HG02840 (cell line): ENCODE measurements around the gene CARD14.
"Not testable (repeated sequence)": the region's sequence is repeated elsewhere in the genome, so short reads cannot be mapped to it uniquely, and the experiment has no call there.

Source experiments
- ATAC-seq: cut with Tn5 transposase; IDR thresholded peaks from one replicate; pipeline ENCODE4 v1.9.1; 2021; ENCODE audit warnings: mild to moderate bottlenecking, moderate library complexity, moderate number of reproducible peaks; ENCODE audit not compliant: unreplicated experiment, low FRiP score

CARD14 gene

DNA sequence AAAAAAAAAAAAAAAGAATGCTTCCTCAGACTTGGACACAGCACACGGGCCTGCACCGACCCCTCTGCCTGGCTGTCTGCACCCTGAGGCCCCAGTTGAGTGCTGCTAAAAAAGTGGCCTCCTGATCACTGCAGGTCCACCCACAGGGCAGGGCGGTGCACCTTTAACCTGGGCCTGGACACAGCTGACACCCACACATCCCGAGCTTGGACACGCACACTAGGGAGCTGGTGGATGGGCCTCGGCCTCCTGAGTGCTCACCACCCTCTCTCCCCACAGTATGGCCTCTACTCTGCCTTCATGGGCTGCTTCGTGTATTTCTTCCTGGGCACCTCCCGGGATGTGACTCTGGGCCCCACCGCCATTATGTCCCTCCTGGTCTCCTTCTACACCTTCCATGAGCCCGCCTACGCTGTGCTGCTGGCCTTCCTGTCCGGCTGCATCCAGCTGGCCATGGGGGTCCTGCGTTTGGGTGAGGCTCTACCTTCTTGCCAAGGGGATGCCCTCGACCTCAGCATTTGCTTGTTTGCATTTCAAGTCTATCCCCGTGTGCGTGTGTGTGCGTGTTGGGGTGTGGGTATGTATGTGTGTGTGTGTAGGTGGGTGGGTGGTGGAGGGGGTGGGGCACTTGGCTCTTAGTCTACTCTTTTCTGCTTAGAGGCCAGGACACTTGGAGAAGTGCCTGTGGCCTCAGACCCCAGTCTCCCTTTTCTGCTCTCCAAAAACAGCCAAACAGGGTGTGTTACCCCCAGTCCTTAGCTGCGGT lies 52.7 kb downstream of the CARD14 start:
- ATAC-seq, result no peak

DNA sequence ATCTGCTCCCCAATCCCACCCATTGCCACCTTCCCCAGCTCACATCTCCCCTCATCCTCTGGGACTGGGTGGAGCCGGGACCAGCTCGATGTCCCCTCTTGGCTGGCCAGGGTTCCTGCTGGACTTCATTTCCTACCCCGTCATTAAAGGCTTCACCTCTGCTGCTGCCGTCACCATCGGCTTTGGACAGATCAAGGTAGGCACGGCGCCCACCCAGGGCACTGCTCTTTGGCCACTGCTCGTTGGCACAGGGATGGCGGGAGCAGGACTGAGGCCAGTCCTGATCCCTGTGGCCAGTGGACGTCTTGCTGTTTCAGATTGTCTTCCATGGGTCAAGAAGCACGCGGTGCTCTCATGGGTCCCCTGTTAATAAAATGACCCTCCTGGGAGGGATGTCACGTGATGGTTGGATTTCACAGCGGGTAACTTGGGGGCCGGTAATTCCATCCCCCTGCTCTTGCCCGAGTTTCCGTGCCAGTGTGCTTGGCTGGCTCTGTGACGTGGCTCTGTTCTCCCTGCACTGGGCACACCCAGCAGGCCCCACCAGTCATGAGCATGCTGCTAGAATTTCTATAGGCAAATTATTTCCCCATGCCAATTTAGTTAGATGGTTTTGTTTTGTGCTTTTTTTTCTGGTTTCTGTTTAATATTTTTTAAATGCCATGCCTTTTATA lies 53.4 kb downstream of the CARD14 start:
- no peak for ATAC-seq

DNA sequence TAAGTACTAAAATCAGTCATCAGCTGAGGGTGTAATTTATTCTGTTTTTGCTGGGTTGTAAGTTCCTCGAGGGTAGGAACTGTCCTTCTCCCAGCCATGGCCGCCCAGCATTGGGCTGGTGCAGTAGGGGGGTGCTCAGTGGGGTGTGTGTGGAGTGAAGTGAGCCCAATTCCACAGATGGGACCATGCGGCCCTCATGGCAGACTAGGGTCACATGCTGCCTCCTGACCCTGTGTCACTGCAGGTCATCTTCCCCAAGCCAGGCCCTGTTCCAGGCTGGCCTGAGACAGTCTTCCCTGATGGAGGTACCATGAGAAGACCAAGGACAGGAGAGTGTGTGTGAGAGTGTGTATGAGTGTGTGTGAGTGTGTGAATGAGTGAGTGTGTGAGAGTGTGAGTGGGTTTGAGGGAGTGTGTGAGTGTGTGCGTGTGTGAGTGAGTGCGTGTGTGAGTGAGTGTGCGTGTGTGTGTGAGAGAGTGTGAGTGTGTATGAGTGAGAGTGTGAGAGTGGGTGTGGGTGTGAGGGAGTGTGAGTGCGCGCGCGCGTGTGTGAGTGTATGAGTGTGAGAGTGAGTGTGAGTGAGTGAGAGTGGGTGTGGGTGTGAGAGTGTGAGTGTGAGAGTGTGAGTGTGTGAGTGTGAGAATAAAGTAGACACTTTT lies 54.1 kb downstream of the CARD14 start:
- ATAC-seq, result no peak

DNA sequence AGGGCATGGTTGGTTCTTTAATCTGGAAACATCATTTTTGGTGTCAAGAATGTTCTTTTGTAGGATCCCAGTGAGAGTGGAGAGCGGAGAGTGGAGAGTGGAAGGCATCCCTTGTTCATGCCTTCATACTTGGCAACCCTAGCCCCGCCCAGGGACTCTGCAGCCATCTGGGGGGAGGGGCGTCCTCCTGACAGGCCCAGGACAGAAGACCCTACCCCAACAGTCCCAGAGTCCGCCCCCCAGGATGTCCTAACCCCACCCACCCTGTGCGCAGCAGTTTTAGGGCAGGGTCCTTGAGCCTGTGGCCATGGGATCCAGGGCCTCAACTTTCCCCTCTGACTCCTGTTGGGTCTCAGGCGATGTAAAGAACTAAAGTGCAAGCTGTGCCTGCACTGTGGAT lies 54.9 kb downstream of the CARD14 start:
- no peak for ATAC-seq

DNA sequence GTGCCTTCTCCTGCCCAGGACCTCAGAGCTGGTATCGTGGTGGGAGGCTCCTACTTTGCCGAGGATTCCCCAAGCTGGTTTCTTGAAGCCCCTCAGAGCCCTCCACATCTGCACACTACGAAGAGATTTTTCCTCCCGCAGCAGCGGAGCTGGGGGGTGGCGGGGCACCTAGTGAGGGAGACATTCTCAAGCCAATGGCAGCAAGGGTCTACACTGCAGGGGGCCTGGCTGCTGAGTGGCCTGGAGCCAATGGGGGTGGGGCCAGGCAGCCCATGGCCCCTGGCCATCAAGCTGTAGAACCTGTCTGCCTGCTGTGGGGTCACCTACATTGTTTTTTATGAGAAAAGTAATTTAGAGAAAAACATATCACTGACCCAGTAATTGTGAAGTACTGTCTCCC lies 55.4 kb downstream of the CARD14 start:
- no peak for ATAC-seq

DNA sequence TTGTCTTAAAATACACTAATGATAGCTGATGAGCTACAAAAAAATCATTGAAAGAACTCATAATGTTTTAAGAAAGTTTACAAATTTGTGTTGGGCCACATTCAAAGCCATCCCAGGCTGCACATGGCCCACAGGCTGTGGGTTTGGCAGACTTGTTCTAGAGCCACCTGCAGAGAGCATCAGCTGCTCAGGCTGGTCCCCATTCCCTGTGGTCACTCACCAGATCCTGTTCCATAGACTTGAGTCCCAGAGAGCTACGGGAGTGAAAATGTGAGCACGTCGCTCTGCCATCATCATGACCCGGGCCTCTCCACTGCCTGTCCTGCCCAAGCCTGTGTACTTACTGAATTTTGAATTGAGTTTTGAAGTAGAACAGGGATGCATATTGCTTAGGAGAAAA lies 57.3 kb downstream of the CARD14 start:
- no peak for ATAC-seq

DNA sequence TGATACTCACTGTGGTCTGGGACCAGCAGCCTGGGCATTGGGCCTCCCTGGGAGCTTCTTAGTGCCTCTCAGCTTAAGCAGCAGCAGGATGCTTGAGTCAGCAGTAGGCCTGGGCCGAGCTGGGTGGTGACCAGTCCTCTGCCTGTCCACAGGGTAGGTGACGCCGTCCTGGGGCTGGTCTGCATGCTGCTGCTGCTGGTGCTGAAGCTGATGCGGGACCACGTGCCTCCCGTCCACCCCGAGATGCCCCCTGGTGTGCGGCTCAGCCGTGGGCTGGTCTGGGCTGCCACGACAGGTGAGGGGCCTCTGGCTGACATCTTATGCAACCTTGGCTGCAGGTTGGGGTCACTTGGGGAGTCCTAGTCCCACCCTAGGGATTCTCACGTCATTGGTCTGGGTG lies 57.8 kb downstream of the CARD14 start:
- ATAC-seq, result no peak

DNA sequence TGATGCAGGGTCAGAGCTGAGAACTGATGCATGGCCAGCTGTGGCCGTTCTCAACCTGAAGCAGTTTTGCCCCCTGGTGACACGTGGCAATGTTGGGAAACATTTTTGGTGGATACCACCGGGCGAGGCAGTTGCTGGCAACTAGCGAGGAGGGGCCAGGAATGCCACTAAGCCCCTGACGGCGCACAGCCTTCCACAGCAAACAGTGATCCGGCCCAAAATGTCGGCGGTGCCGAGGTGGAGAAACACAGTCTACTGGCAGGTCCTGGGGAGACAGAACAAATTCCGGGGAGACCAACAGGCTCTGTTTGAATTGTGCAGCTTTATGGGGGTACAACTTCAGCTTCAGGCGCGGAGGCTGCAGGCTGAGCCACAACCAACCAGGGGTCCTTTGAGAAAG lies 58.6 kb downstream of the CARD14 start:
- no peak for ATAC-seq

DNA sequence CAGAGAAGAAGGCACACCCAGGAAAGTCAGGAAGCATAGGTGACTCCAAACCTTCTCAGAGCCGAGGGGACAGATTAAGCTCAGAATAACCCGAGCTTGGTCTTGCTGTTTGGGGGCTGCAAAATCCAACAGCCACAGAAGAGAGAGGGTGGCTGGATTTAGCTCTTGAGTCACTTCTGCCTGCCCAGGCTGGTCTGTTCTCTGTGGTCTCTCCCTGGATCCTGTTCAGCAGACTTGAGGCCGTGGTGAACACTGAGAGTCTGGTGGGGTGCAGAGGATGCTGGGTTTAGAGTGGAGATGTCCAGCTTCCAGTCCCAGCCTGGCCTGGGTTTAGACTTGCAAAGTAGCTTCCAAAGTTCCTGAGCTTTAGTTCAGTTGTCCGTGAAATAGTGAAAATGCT lies 59.2 kb downstream of the CARD14 start:
- ATAC-seq, result no peak

DNA sequence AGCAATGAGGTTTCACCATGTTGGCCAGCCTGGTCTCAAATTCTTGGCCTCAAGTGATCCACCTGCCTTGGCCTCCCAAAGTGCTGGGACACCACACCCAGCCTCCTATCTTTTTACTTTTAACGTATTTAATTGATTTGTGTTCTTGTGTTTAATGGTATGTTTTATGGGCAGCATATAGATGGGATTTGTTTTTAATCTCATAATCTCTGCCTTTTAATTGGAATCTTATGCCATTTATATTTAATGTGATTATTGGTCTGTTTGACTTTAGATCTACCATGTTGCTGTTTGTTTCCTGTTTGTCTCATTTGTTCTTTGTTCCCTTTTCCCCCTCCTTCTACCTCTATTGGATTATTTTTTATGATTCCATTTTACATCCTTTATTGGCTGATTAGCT lies 62.6 kb downstream of the CARD14 start:
- ATAC-seq, result no peak

DNA sequence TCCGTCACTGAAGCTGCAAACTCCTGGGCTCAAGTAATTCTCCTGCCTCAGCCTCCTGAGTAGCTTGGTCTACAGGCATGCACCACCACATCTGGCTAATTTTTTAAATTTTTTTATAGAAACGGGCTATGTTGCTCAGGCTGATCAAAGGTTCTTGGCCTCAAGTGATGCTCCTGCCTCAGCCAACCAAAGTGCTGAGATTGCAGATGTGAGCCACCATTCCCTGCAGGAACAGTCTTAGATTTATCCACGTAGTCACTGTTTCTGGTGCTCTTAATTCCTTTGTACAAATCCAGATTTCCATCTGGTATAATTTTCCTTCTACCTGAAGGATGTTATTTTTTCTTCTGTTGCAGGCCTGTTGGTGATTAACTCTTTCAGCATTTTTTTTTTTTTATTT lies 63.4 kb downstream of the CARD14 start:
- ATAC-seq, result no peak

DNA sequence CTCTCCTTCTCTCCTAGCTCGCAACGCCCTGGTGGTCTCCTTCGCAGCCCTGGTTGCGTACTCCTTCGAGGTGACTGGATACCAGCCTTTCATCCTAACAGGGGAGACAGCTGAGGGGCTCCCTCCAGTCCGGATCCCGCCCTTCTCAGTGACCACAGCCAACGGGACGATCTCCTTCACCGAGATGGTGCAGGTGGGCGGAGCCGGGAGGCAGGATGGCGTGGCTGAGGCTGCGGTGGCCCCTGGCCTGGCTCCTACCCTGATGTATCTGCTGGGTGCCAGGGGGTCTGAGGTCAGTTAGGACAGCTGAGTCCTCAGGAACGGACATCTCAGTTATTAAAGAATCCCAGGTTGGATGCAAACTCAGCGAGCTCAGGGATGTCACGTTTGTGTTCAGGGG lies 67.1 kb downstream of the CARD14 start:
- ATAC-seq, result no peak

DNA sequence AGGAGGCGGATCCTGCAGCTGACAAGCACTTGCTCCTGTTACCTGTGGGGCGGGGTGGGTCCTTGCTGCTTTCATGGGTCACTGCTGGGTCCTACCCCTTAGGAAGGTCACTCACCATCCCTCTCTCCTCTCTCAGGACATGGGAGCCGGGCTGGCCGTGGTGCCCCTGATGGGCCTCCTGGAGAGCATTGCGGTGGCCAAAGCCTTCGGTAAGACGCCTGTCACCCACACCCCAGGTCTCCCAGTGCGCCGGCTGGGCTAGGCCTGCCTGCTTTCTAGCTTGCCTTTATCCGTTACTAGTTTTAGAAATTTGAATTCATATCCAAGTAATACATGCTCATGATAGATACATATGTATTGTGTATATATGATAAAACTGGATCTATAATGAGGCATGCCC lies 67.6 kb downstream of the CARD14 start:
- no peak for ATAC-seq

DNA sequence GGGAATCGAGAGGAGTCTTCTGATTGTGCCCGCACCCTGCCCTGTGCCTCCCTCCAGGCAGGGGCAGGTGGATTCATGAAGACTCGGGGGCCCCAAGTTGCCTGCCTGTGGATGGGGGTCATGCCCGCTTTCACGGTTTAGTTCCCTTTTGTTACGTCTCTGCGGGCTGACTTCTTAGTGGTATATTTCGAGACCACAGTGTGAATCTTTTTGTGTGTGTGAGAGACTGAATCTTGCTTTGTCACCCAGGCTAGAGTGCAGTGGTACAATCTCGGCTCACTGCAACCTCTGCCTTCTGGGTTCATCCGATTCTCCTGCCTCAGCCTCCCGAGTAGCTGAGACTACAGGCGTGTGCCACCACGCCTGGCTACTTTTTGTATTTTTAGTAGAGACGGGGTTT lies 72.7 kb downstream of the CARD14 start:
- ATAC-seq, result no peak

DNA sequence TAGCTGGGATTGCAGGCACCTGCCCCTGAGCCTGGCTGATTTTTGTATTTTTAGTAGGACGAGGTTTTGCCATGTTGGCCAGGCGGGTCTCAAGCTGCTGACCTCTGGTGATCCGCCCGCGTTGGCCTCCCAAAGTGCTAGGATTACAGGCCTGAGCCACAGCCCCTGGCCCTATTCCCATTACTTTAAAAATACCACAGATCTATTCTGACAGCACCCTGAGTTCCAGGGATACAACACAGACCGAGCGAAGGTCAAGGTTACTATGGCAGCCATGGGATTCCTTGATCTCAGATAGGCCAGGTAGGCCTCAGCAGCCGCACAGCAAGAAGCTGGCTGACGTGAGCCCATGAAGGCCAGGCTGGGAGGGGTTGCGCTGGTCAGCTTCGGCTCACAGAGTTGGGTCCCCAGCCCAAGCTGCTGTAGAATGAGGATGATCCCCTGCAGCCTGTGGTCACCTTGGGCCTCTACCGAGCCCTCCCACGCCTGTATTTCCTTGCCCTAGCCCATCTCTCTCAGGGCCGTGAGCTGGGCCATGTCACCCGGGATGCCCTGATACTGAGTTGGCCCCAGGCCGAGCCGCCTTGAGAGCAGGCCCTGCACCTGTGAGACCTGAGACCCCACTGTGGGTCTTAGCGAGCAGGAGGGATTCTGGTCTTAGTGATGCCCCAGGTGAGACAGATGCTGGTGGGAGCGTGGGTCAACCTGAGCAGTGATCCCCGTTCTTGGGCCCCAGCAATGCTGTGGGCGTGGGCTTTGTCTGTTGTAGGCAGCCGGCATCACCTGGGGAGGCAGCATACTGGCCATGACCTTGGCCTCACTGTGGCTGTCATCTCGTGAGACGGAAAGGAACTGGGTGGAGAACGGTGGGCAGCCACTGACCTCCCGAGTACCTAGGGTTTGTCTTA lies 74.0 kb downstream of the CARD14 start:
- ATAC-seq, result no peak

DNA sequence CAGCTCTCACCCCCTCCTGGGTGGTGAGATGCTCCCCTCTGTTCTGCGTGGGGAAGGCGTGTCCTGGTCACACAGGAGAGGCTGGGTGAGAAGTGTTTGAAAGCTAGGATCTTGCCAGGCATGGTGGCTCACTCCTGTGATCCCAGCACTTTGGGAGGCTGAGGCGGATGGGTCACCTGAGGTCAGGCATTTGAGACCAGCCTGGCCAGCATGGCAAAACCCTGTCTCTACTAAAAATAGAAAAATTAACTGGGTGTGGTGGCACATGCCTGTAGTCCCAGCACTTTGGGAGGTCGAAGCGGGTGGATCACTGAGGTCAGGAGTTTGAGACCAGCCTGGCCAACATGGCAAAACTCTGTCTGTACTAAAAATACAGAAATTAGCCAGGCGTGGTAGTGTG lies 74.6 kb downstream of the CARD14 start:
- ATAC-seq, result not testable (repeated sequence)

DNA sequence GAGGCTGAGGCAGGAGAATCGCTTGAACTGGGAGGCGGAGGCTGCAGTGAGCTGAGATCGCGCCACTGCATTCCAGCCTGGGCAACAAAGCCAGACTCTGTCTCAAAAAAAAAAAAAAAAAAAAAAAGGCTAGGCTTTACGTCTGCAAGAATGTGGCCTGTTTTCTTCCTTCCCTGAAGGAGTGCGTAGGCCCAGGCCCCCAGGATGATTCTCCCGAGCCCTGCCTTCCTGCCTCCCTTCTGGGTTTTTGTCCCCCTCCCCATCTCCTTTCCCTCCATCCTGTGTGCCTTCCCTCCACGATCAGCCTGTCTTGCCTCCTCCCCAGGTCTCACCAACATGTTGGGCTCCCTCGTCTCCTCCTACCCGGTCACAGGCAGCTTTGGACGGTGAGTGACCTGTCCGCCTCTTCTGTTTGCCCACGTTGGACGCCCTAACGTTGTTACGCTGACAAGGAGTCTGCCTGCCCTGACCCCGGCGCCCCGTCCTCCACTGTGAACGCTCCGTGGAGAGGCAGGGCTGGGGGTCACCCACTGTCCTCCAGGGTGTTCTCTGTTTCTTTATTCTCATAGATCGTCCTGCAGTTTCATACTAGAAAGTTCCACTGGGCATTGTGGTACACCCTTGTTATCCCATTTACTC lies 75.2 kb downstream of the CARD14 start:
- no peak for ATAC-seq

DNA sequence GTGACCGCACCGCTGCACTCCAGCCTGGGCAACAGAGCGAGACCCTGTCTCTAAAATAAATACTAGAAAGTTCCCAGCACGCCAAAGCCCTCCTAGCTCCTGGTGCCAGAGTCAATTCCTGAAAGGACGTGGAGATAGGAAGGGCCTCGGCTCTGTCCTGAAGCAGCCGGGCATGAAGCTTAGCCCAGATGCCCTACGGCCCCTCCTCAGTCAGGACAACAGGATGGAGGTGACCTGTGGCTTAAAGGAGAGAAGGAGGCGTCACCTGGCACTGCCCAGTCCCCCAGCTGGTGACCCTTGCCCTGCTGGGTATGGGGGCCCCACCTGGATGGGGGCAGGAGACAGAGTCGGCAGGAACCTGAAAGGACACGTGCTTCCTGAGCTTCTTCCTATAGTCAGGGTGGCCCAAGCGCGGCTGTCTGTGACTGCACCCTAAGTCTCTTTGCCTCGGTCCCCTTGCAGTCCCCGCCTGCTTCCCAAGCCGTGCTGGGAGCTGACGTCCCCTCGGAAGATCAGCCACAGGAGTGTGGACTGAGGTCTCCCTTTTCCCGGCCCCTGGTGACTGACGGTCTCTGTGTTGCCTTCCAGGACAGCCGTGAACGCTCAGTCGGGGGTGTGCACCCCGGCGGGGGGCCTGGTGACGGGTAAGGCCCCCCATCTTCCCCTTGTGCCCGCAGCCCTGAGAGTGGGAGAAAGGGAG lies 75.9 kb downstream of the CARD14 start:
- no peak for ATAC-seq

DNA sequence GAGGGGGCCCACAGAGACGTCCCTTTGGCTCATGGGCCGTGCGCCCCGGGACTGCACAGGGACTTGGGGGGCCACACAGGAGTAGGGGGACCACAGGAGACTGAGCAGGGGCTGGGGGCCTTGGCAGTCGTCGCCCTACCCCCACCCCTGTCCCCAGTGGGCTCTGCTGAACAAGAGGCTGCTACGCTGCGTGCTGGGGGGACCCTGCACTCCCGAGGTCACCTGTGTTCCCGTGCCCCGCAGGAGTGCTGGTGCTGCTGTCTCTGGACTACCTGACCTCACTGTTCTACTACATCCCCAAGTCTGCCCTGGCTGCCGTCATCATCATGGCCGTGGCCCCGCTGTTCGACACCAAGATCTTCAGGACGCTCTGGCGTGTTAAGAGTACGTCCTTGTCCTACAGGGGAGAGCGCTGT lies 76.4 kb downstream of the CARD14 start:
- ATAC-seq, result no peak

DNA sequence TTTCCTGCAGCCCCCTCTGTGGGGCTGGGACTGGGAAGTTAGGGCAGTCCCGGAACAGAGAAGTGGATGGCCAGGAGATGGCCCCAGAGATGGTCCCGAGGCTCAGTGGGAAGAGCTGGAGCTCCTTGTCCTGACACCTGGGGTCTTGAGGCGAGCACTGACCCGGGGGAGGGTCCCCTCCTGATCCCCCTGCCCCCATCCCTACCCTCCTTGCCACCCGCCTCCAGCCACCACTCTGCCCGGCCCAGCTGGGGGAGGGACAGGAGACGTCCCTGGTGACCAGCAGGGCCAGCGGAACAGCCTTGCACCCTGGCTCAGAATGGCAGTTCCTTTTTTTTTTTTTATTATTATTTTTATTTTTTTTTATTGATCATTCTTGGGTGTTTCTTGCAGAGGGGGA lies 76.9 kb downstream of the CARD14 start:
- ATAC-seq, result no peak
